ENCODE results near the gene FAM120C.

Gene FAM120C

DNA sequence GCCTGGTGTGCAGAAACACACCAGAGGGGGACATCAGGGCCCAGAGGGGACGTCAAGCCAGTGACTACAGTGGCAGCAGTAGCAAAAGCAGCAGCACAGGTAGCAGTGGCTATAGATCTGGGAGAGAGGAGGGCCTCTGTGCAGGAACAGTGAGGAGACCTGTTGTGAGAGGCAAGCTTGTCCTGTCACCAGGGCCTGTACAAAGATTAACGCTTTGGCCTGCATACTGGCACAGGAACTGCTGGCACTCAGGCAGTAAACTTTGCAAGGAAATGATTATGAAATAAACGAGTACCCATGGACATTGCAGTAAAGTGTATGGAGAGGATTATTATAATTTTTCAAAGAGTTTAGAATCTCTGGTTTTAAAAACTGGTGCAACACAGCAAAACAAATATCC is 133.3 kb downstream of the FAM120C start:
- Histone ChIP-seq H3K27me3 (replicated peaks; ENCODE audit: insufficient read depth, low read length) (no peaks in the 10 kb centered on the region), H3K27ac (ENCODE audit: low read length) (no peak overlapping the region), H3K9ac (ENCODE audit: low read length) (no peak overlapping the region), H3K4me3 (ENCODE audit: low read length) (no peak overlapping the region), H3K36me3 (replicated peaks; ENCODE audit: insufficient read depth, low read length) (no peaks in the 10 kb centered on the region), H4K20me1 (ENCODE audit: insufficient read depth, low read length) (no peaks in the 10 kb centered on the region), H3F3A (ENCODE audit: insufficient read depth, low read length) (peaks cover 6% of the 10 kb centered on the region), H2AFZ (ENCODE audit: low read length) (no peak overlapping the region), H3K9me2 (replicated peaks; ENCODE audit: insufficient read depth, low read length) (no peaks in the 10 kb centered on the region), H3K9me3 (replicated peaks; ENCODE audit: insufficient read depth, low read length) (no peaks in the 10 kb centered on the region), H3K4me1 (ENCODE audit: low read length) (peaks cover 5% of the 10 kb centered on the region; the same call in 1 of the 2 replicates), H3K79me2 (ENCODE audit: low read length) (no peaks in the 10 kb centered on the region), H3K4me2 (ENCODE audit: low read depth, low read length) (no peak overlapping the region)
- TF ChIP-seq CTCF (IDR thresholded peaks at IDR 0.05; ENCODE audit: low read length) (no peak), EZH2phosphoT487 (IDR thresholded peaks at IDR 0.05; ENCODE audit: low read length) (no peak), EZH2 (optimal IDR thresholded peaks at IDR 0.05; ENCODE audit: low read depth, low read length) (no peak)
- DNase-seq = no peak

DNA sequence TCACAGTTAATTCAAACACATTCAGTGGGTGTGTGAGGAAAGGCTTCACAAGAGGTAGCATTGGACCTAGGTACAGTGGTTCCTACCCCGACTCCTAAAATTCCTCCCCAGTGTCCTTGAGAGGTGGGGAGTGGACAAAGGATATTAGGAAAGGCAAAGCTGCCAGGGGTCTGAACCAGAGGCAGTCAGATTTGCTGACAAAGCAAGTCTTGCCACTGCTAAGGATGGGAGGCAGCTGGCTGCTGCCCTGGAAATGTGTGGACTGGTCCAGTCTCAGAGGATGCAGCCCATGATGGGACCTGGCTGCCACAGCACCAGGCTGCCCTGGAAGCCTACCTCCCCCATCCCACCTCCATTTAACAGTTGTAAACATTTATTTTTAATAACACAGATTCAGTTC is 134.6 kb downstream of the FAM120C start:
- peaks cover 5% of the 10 kb centered on the region; the same call in 1 of the 2 replicates for H3K4me1 ChIP-seq (ENCODE audit: low read length)
- no peaks in the 10 kb centered on the region for H3K36me3 ChIP-seq (replicated peaks; ENCODE audit: insufficient read depth, low read length)
- H3K27me3 ChIP-seq (replicated peaks; ENCODE audit: insufficient read depth, low read length) = no peaks in the 10 kb centered on the region
- TF ChIP-seq EZH2phosphoT487 (IDR thresholded peaks at IDR 0.05; ENCODE audit: low read length) = no peak
- no peak for TF ChIP-seq CTCF (IDR thresholded peaks at IDR 0.05; ENCODE audit: low read length)
- TF ChIP-seq EZH2 (optimal IDR thresholded peaks at IDR 0.05; ENCODE audit: low read depth, low read length) = no peak
- H3K9me2 ChIP-seq (replicated peaks; ENCODE audit: insufficient read depth, low read length) = no peaks in the 10 kb centered on the region
- H3K79me2 ChIP-seq (ENCODE audit: low read length) = peaks cover 6% of the 10 kb centered on the region
- H4K20me1 ChIP-seq (ENCODE audit: insufficient read depth, low read length) = no peaks in the 10 kb centered on the region
- no peak overlapping the region for H3K4me3 ChIP-seq (ENCODE audit: low read length)
- H3F3A ChIP-seq (ENCODE audit: insufficient read depth, low read length) = peaks cover 9% of the 10 kb centered on the region
- H3K9me3 ChIP-seq (replicated peaks; ENCODE audit: insufficient read depth, low read length) = no peaks in the 10 kb centered on the region
- H3K27ac ChIP-seq (ENCODE audit: low read length) = no peak overlapping the region
- H2AFZ ChIP-seq (ENCODE audit: low read length) = no peak overlapping the region
- DNase-seq = no peak
- H3K9ac ChIP-seq (ENCODE audit: low read length) = no peak overlapping the region
- H3K4me2 ChIP-seq (ENCODE audit: low read depth, low read length) = no peak overlapping the region

GRCh38 chrX:54045563-54046228 is 137.4 kb downstream of the FAM120C start:
- Histone ChIP-seq H3K9me2 (replicated peaks; ENCODE audit: insufficient read depth, low read length) (no peaks in the 10 kb centered on the region), H3K27me3 (replicated peaks; ENCODE audit: insufficient read depth, low read length) (no peaks in the 10 kb centered on the region), H3K36me3 (replicated peaks; ENCODE audit: insufficient read depth, low read length) (no peaks in the 10 kb centered on the region), H3K4me1 (ENCODE audit: low read length) (peaks cover 5% of the 10 kb centered on the region; the same call in 1 of the 2 replicates), H3K4me3 (ENCODE audit: low read length) (peak overlapping the region; percentile 79; the same call in 1 of the 2 replicates), H2AFZ (ENCODE audit: low read length) (peak overlapping the region; percentile 81), H3F3A (ENCODE audit: insufficient read depth, low read length) (peaks cover 9% of the 10 kb centered on the region), H3K4me2 (ENCODE audit: low read depth, low read length) (peak overlapping the region; percentile 66; the same call in 1 of the 2 replicates), H3K9ac (ENCODE audit: low read length) (no peak overlapping the region), H3K9me3 (replicated peaks; ENCODE audit: insufficient read depth, low read length) (no peaks in the 10 kb centered on the region), H3K27ac (ENCODE audit: low read length) (peak overlapping the region; percentile 91; the same call in 1 of the 2 replicates), H4K20me1 (ENCODE audit: insufficient read depth, low read length) (no peaks in the 10 kb centered on the region), H3K79me2 (ENCODE audit: low read length) (peaks cover 11% of the 10 kb centered on the region)
- TF ChIP-seq CTCF (IDR thresholded peaks at IDR 0.05; ENCODE audit: low read length) (no peak), EZH2 (optimal IDR thresholded peaks at IDR 0.05; ENCODE audit: low read depth, low read length) (no peak), EZH2phosphoT487 (IDR thresholded peaks at IDR 0.05; ENCODE audit: low read length) (no peak)
- DNase-seq = no peak

Measured in MM.1S (cell line).